ENCODE results near the gene IL21R.

GRCh38 chr16:27383556-27384243, 18.3 kb upstream of the IL21R start:
- TF ChIP-seq POLR2A (IDR thresholded peaks at IDR 0.05) (no peak), CTCF (IDR thresholded peaks at IDR 0.05) (no peak)

All from heart left ventricle (tissue), 13 donors.